22Rv1 (cell line): ENCODE data around the gene CYP1A1.
A peak's percentile ranks its signal among the peaks of the same experiment; 100 is the strongest.

Source experiments
- H3K27ac ChIP-seq: fragments of 450-650 bp; 2 replicates; pipeline ENCODE4 v1.5.1; 2017
- CTCF ChIP-seq: fragments of 450-650 bp; IDR thresholded peaks from 2 replicates; pipeline ENCODE4 v1.5.1; 2017; ENCODE audit warnings: mild to moderate bottlenecking
- ZFX ChIP-seq: fragments of 450-650 bp; IDR thresholded peaks from 2 replicates; pipeline ENCODE4 v1.6.1; 2017; ENCODE audit warnings: antibody characterized with exemption, borderline replicate concordance

The CYP1A1 gene

GRCh38 chr15:74725225-74725774, at the start of gene CYP1A1:
Gene CYP1A1, minus strand, starts transcription at chr15:74725528. Its CDS starts 2,431 bp downstream, at chr15:74723097.
- TF ChIP-seq CTCF = no peak
- TF ChIP-seq ZFX = no peak
- H3K27ac ChIP-seq = peak within 1 kb of the TSS; percentile 86

GRCh38 chr15:74773731-74774252, 48.5 kb upstream of the CYP1A1 start:
- TF ChIP-seq ZFX (no peak), CTCF (no peak)
- no peak overlapping the region for H3K27ac ChIP-seq

- H3K27ac ChIP-seq = no peak overlapping the region
- TF ChIP-seq CTCF (no peak), ZFX (no peak)
These were observed 48.0 kb upstream of the CYP1A1 start for GRCh38 chr15:74773329-74773728.

- no peak overlapping the region for H3K27ac ChIP-seq
- no peak for TF ChIP-seq ZFX
- no peak for TF ChIP-seq CTCF
These were observed 45.0 kb upstream of the CYP1A1 start for GRCh38 chr15:74770211-74770903.

- TF ChIP-seq ZFX (no peak), CTCF (no peak)
- H3K27ac ChIP-seq = no peak overlapping the region
These were observed 44.2 kb upstream of the CYP1A1 start for GRCh38 chr15:74769463-74770025.

GRCh38 chr15:74768771-74769342, 43.5 kb upstream of the CYP1A1 start:
- peak; percentile 82 for TF ChIP-seq CTCF
- TF ChIP-seq ZFX = no peak
- no peak overlapping the region; the same call in 1 of the 2 replicates for H3K27ac ChIP-seq
